ENCODE measurements around the gene CATSPER1.

GRCh38 chr11:66039765-66040164 lies 13.5 kb upstream of the CATSPER1 start:
- TF ChIP-seq CTCF (IDR thresholded peaks at IDR 0.05) (no peak), POLR2AphosphoS5 (IDR thresholded peaks at IDR 0.05) (no peak)

Data from gastroesophageal sphincter (tissue), 3 donors.